Endothelial cell (in vitro differentiated cells): ENCODE measurements around the gene MYZAP. TPM values are rescaled to one million over a fixed set of nuclear protein-coding genes. Genes with fewer than 3 reads are reported as not detected.

Source experiments
- DNase-seq: peaks from one replicate; pipeline ENCODE4 v3.0.0; 2021; ENCODE audit warnings: low spot score
- H3K27ac Mint-ChIP-seq: one replicate; pipeline ENCODE4 v1.8.0; 2021; ENCODE audit warnings: mixed read lengths, inconsistent platforms; ENCODE audit not compliant: unreplicated experiment
- H3K27me3 Mint-ChIP-seq: one replicate; pipeline ENCODE4 v1.8.0; 2021; ENCODE audit warnings: mild to moderate bottlenecking, moderate library complexity, mixed read lengths, inconsistent platforms; ENCODE audit not compliant: unreplicated experiment
- H3K36me3 Mint-ChIP-seq: one replicate; pipeline ENCODE4 v1.8.0; 2021; ENCODE audit warnings: mild to moderate bottlenecking, low read depth, mixed read lengths, inconsistent platforms; ENCODE audit not compliant: unreplicated experiment
- H3K4me1 Mint-ChIP-seq: one replicate; pipeline ENCODE4 v1.8.0; 2021; ENCODE audit warnings: mild to moderate bottlenecking, mixed read lengths, inconsistent platforms; ENCODE audit not compliant: unreplicated experiment
- H3K4me3 Mint-ChIP-seq: one replicate; pipeline ENCODE4 v1.8.0; 2021; ENCODE audit warnings: mild to moderate bottlenecking, mixed read lengths, inconsistent platforms; ENCODE audit not compliant: unreplicated experiment
- H3K9me3 Mint-ChIP-seq: one replicate; pipeline ENCODE4 v1.8.0; 2021; ENCODE audit warnings: mixed read lengths, inconsistent platforms; ENCODE audit not compliant: unreplicated experiment
- total RNA-seq: library from RNA; stranded (reverse); fragmentation: NEBNext Ultra II Directional; extraction: Animal tissue kit (Norgen Biotek cat#: 25700); gene quantifications from one replicate; pipeline ENCODE4 v1.2.1, GENCODE V29; 2021; ENCODE audit not compliant: unreplicated experiment
- TF ChIP-seq, protein P1 (sequence below): fragments of 200-600 bp; sonication (generic); IDR thresholded peaks from one replicate; pipeline ENCODE4 v1.5.0; 2021; ENCODE audit warnings: antibody characterized with exemption; ENCODE audit not compliant: unreplicated experiment

Gene MYZAP
- total RNA-seq, 1 donor from 2014 or later, result 55.3 TPM

DNA sequence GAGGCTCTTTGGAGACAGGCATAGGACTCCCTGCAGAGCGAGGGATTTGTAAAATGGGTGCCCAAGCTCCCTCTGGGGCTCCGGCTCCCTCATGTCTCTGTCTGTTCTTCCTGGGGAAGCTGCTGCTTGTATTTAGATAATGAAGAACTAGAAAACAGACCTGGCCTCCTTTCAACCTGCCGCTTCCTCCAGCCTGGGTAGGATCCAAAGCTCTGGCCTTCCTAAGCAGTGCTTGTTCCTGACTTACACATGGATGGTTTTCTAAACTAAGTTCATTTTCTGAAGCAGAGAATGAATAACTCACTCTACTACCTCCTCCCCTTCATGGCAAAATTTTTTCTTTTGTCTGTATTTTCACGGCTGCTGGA is 36.9 kb upstream of the MYZAP start:
- TF ChIP-seq, protein P1, sequence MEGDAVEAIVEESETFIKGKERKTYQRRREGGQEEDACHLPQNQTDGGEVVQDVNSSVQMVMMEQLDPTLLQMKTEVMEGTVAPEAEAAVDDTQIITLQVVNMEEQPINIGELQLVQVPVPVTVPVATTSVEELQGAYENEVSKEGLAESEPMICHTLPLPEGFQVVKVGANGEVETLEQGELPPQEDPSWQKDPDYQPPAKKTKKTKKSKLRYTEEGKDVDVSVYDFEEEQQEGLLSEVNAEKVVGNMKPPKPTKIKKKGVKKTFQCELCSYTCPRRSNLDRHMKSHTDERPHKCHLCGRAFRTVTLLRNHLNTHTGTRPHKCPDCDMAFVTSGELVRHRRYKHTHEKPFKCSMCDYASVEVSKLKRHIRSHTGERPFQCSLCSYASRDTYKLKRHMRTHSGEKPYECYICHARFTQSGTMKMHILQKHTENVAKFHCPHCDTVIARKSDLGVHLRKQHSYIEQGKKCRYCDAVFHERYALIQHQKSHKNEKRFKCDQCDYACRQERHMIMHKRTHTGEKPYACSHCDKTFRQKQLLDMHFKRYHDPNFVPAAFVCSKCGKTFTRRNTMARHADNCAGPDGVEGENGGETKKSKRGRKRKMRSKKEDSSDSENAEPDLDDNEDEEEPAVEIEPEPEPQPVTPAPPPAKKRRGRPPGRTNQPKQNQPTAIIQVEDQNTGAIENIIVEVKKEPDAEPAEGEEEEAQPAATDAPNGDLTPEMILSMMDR, result no peak
- Mint-ChIP-seq H3K9me3 (no peaks in the 10 kb centered on the region), H3K4me1 (peaks cover 67% of the 10 kb centered on the region), H3K36me3 (peaks cover 50% of the 10 kb centered on the region), H3K4me3 (peak overlapping the region; percentile 13), H3K27me3 (peaks cover 20% of the 10 kb centered on the region), H3K27ac (peak overlapping the region; percentile 64)
- no peak for DNase-seq

DNA sequence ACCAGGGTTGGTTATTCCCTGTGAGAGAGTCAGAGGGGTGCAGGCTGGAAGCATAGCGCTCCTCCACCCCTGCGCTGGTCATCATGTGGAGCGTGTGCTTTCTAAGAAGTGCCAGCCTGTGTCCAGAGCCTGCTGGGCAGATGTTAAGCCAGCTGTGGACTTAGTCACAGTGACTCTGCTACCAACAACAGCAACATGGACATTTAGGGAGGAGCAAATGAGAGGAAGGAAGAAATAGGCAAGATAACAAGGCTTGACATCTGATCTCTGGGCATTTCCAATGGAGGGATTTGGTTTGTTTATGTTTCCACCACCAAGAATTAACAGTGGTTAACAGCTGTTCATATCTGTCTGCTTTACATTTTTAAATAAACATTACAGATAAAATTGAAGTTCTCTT is 36.4 kb upstream of the MYZAP start:
- peak overlapping the region; percentile 64 for H3K27ac Mint-ChIP-seq

DNA sequence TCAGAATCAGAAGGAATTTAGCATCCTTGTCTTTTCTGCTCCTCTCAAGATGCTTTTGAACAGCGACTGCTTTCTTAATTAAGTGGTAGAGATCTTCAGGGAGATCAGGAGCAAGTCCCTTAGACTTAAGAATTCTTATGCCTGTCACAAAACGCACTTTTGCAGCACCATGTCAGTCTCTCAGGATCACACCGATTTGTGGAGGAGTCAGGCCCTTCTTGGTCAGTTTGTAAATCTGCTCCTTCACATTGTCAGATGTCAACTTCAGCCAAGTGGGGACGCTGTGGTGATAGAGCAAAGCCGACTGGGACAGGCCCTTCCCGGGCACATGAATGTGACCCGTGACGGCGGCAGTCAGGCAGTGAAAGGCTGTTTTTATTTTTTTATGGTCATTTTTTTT is 35.7 kb upstream of the MYZAP start:
- DNase-seq, result no peak
- Mint-ChIP-seq H3K36me3 (peaks cover 42% of the 10 kb centered on the region), H3K4me3 (no peak overlapping the region), H3K27ac (peak overlapping the region; percentile 11), H3K4me1 (peaks cover 67% of the 10 kb centered on the region), H3K9me3 (no peaks in the 10 kb centered on the region), H3K27me3 (peaks cover 22% of the 10 kb centered on the region)
- TF ChIP-seq, protein P1, result no peak

More for the DNA sequence above, 36.4 kb upstream of the MYZAP start:
- peaks cover 69% of the 10 kb centered on the region for H3K4me1 Mint-ChIP-seq
- TF ChIP-seq, protein P1, result no peak
- no peak for DNase-seq
- peaks cover 48% of the 10 kb centered on the region for H3K36me3 Mint-ChIP-seq
- H3K27me3 Mint-ChIP-seq, result peaks cover 20% of the 10 kb centered on the region
- no peaks in the 10 kb centered on the region for H3K9me3 Mint-ChIP-seq
- H3K4me3 Mint-ChIP-seq, result peak overlapping the region; percentile 13

DNA sequence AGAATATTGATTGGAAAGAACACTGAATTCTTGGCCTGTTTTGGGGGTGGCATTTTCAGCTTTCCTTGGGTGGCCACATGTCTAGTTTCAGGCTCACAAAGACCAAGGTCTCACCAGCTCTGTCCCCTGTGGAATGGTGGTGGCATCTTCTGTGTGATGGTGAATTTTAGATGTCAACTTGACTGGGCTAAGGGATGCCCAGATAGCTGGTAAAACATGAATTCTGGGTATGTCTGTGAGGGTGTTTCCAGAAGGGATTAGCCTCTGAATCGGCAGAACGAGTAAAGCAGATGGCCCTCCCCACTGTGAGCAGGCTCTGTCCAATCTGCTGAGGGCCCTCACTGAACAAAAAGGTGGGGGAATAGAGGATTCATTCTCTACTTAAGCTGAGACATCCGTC is 34.4 kb upstream of the MYZAP start:
- TF ChIP-seq, protein P1, result no peak
- no peak for DNase-seq
- no peak overlapping the region for H3K4me3 Mint-ChIP-seq
- H3K4me1 Mint-ChIP-seq, result peaks cover 67% of the 10 kb centered on the region
- H3K27ac Mint-ChIP-seq, result no peak overlapping the region
- H3K36me3 Mint-ChIP-seq, result peaks cover 30% of the 10 kb centered on the region
- no peaks in the 10 kb centered on the region for H3K9me3 Mint-ChIP-seq
- H3K27me3 Mint-ChIP-seq, result peaks cover 19% of the 10 kb centered on the region

DNA sequence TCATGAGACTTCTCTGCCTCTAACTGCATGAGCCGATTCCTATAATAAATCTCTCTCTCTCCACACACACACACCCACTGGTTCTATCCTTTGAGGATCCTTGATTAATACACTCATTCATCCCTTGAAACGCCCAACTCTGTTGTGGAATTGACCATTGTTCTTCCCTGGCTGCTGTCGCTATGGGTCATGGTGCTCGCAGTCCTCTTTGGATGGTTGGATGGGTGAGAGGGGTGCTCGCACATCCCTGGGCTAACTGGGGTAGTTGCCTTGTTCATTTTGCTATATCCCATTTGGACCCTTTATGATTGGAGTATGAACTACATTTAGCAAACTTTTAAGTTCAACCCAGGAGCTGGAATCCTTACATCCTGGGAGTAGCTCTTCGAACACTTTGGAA is 33.9 kb upstream of the MYZAP start:
- H3K9me3 Mint-ChIP-seq, result no peaks in the 10 kb centered on the region
- peaks cover 68% of the 10 kb centered on the region for H3K4me1 Mint-ChIP-seq
- DNase-seq, result no peak
- H3K27me3 Mint-ChIP-seq, result peaks cover 21% of the 10 kb centered on the region
- H3K4me3 Mint-ChIP-seq, result no peak overlapping the region
- TF ChIP-seq, protein P1, result no peak
- no peak overlapping the region for H3K27ac Mint-ChIP-seq
- peaks cover 34% of the 10 kb centered on the region for H3K36me3 Mint-ChIP-seq
